H54 (cell line): ENCODE results near the gene WRAP73.

ENCODE experiments used
- DNase-seq: peaks from one replicate; pipeline ENCODE4 v3.0.0; 2011; ENCODE audit warnings: low spot score, mixed read lengths; ENCODE audit not compliant: insufficient read length
- FAIRE-seq: peaks from 3 replicates; lab custom pipeline; 2011; peaks lifted over from hg19 to GRCh38; lab: Jason Lieb, UNC
- POLR2A ChIP-seq: IDR thresholded peaks from 2 replicates; pipeline ENCODE4 v1.6.1; 2011; ENCODE audit warnings: low read depth, mild to moderate bottlenecking, low read length

The WRAP73 gene

DNA sequence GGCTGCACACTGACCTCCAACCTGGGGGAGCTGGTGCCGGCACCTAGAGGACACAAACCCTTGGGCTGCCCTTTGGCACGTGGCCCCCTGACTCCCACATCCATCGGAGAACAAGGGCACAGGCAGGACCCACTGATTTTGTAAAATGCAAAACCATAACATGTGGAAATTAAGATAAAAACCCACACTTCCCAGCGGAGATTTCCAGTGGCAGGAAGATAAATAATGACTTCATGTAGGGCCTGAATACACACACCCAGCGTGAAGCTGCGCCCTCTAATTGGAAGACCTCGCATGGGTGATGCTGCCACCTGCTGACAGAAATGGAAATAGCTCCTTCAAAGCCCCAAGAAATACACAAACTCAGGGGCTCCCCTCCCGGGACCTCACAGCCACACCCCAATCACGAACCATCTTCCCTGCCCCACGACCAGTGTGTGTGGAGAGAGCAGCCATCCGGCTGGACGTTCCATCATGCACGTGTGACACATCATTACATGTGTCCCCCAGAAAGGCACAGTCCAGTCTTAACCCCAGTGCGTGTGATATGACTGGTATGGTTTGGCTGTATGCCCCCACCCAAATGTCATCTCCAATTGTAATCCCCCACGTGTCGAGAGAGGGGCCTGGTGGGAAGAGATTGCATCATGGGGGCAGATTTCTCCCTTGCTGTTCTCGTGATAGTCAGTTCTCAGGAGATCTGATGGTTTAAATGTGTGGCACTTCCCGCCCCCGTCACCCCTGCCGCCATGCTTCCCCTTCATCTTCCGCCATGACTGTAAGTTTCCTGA is 30.8 kb downstream of the WRAP73 start:
- no peak for TF ChIP-seq POLR2A
- DNase-seq (peak; percentile 62), FAIRE-seq (peak; percentile 48)

GRCh38 chr1:3618531-3618880 is 31.4 kb downstream of the WRAP73 start:
- TF ChIP-seq POLR2A = no peak
- FAIRE-seq (no peak), DNase-seq (no peak)

DNA sequence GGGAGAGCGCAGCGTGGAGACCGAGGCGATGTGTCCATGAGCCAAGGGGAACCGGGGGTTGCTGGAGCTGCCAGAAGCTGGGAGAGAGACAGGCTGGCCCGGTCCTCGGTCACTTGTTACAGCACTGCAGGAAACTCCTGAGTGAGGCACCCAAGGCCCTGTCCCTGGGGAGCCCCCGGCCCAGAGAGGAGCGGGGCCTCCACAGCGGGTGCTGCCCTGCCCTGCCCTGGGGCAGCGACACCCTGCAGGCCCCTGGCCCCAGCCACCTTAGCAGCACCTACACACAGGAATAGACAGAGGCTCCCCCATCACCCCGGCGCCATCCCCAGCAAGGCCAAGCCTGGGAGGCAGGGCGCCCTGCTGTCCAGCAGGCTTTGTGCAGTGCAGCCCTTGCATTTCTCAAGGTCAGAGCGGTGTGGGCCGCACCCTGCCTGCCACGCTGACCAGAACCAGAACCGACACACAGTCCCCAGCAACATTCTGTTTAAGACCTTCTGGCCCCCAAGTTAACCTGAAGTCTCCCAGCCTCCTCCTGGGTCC is 32.0 kb downstream of the WRAP73 start:
- DNase-seq (no peak), FAIRE-seq (no peak)
- TF ChIP-seq POLR2A = no peak

GRCh38 chr1:3616861-3617260 is 33.0 kb downstream of the WRAP73 start:
- DNase-seq (no peak), FAIRE-seq (no peak)
- TF ChIP-seq POLR2A = no peak

DNA sequence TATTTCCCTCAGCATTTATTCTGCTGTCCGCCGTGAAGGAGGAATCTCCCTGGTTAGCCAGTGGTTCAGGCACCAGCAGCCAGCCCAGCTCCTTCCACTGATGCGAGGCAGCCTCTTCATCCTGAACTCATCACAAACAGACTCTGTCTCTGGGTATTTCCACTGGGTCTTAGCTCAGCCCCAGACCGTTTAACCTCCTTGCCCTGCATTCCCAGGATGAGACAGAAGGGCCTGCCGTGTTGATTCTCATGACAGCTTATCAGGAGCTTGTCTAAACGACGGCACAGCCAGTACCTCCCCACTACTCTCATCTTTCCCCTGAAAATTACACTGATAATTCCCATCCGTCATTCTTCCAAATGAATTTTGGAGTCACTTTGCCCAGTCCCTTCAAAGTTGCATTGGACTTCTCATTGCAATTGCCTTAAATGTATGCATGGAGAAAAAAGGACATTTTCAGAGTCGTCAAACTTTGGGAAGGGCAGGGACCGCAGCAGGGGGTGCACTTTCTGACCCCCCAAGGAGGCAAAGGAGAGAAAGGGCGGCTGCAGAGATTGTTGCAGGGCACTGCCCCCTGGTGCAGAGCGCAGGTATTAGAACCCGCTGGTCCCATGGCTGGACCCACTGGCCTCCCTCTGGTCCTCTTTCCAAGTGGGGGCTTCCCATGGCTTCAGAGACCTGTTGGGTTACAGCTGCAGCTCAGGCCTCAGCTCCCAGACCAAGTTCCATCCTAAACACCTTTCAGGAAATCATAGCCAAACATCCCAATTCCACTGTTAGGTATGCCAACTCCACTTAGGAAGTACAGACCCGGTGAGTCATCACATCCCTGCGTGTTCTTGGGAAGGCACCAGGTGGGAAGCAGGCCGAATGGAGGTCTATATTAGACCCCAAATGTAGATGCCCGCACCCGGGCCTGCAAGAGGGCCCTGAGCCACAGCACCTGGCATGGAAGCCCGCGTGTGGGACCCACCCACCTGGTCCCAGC is 34.9 kb downstream of the WRAP73 start:
- FAIRE-seq = no peak
- DNase-seq = no peak
- no peak for TF ChIP-seq POLR2A

DNA sequence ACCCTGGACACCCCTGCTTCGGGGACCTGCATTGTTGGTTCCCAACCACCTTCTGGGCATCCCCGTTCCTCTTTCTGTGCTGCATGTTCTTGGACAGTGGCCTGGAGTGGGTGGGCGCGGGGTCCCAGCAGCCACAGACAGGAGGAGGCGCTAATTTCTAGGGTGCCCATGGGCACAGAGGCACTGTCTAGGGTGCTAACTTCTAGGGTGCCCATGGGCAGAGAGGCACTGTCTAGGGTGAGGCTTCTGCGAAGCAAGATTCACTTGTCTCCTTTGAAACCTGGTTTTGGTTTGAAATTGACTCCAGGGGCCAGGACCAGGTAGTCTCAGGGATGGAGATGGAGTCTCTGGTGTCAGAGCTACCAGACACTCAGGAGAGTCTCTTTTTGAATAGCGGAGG is 37.8 kb downstream of the WRAP73 start:
- FAIRE-seq = no peak
- TF ChIP-seq POLR2A = no peak
- DNase-seq = no peak

DNA sequence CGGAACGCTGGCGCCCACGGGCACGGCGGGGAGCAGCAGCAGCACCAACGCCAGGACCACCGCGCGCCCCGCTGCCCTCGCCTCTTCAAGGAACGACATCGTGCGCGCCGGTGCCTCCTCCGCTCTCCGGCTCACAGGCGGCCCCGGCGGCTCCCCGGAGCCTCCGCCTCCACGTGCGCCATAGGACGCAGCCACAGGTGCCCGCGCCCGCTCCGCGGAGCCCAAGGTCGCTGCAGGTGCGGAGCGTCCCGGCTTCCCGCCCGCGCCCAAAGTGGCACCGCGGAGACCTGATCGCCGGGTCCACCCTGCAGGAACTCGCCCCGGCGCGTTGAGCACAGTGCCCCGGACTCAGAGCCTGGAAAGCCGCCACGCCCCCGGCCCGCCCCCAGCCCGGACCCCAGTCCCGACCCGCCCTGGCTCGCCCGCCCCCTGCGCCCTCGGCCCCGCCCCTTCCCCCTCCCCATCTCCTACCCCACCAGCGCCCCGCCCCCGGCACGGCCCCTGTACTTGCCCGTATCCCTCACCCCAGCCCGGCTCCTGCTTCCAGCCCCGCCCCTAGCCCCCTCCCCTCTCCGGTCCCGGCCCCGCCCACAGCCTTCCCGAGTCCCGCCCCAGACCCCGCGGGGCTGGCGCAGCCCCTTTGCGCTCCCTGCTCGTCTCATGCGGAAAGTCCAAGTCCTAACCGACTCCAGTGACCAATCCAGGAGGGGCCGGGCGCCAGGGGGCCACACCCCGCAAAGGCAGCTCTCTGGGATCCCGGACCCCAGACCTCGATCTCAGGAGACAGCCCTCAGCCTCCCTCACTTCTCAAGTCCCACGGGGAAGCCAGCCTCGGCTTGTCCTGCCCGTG is 38.5 kb downstream of the WRAP73 start, which contains the start of gene MEGF6:
Gene MEGF6 (minus strand): TSS at position 339 of the 850 bp plus-strand sequence. CDS start 240 bp downstream, at position 99.
- no peak for DNase-seq
- no peak for FAIRE-seq

GRCh38 chr1:3610527-3611169 is 39.3 kb downstream of the WRAP73 start:
- no peak for TF ChIP-seq POLR2A
- no peak for FAIRE-seq
- DNase-seq = no peak

More for the DNA sequence above, 38.5 kb downstream of the WRAP73 start, which contains the start of gene MEGF6:
- TF ChIP-seq POLR2A = no peak

GRCh38 chr1:3609769-3610526 is 40.0 kb downstream of the WRAP73 start:
- DNase-seq (no peak), FAIRE-seq (no peak)
- TF ChIP-seq POLR2A = no peak

- TF ChIP-seq POLR2A = no peak
- FAIRE-seq = no peak
These were observed 40.7 kb downstream of the WRAP73 start for GRCh38 chr1:3609016-3609768.

DNA sequence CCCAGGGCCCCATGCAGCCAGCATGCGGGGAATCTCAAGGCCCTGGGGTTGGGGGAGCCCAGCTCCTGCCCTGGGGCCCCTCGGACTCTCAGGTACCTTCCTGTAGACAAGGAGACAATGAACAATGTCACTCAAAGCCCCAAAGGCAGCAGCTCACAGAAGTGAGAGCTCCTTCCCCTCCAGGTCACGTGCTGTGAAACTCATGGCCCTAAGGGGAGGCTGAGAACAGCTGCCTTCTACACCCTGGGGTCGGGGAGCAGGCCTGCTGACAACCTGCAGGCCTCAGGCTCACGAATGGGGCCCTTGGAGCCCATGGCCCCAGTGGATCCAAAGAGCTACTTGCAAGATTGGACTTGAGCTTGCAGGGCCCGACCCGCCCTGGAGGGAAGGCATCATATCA is 41.7 kb downstream of the WRAP73 start:
- TF ChIP-seq POLR2A = no peak
- no peak for DNase-seq
- no peak for FAIRE-seq

More at GRCh38 chr1:3609016-3609768, 40.7 kb downstream of the WRAP73 start:
- DNase-seq = no peak
